ENCODE measurements around the gene WIPF1.

GRCh38 chr2:174563530-174564282 lies 33.9 kb downstream of the WIPF1 start:
- no peak for TF ChIP-seq CTCF (IDR thresholded peaks at IDR 0.05)
- no peak for TF ChIP-seq POLR2A (IDR thresholded peaks at IDR 0.05)
